Breast epithelium (tissue), 4 donors: Measurements from ENCODE around the gene TNFRSF18. TPM values are rescaled to one million over a fixed set of nuclear protein-coding genes. Genes with fewer than 3 reads are reported as not detected.

Source experiments
- DNase-seq, 2 donors: peaks; one replicate each; pipeline ENCODE4 v3.0.0-alpha.2; 2019; ENCODE audit warnings: low spot score in 2 of 2
- H3K27ac ChIP-seq, 2 donors: fragments of 200-600 bp; sonication (generic) in 1 of 2; one replicate each; pipeline ENCODE4 v1.5.1; 2016 to 2019; ENCODE audit warnings: mild to moderate bottlenecking in 1 of 2
- H3K27me3 ChIP-seq, 2 donors: fragments of 200-600 bp; sonication (generic) in 1 of 2; one replicate each; pipeline versions ENCODE4 v1.5.1 to v1.6.0; 2017 to 2019; ENCODE audit warnings: control low read depth in 1 of 2, mild to moderate bottlenecking in 1 of 2
- H3K36me3 ChIP-seq: fragments of 200-600 bp; one replicate; pipeline ENCODE4 v1.5.1; 2019
- H3K4me1 ChIP-seq, 2 donors: fragments of 200-600 bp; sonication (generic); one replicate each; pipeline ENCODE4 v1.5.1; 2016 to 2019; ENCODE audit warnings: control low read depth in 1 of 2
- H3K4me3 ChIP-seq, 3 donors: fragments of 200-600 bp; sonication (generic); 1 replicate in 2 of 3; 2 replicates in 1 of 3; pipeline ENCODE4 v1.5.1; 2016 to 2019; ENCODE audit warnings: mild to moderate bottlenecking in 3 of 3, moderate library complexity in 2 of 3
- H3K9me3 ChIP-seq, 2 donors: fragments of 200-600 bp; sonication (generic) in 1 of 2; one replicate each; pipeline ENCODE4 v1.5.1; 2016 to 2019; ENCODE audit warnings: control low read depth in 1 of 2
- CTCF ChIP-seq, 3 donors: fragments of 450-650 bp; IDR thresholded peaks; one replicate each; pipeline ENCODE4 v1.5.1; 2016 to 2017; ENCODE audit warnings: antibody characterized with exemption in 3 of 3, mild to moderate bottlenecking in 3 of 3, moderate library complexity in 3 of 3
- POLR2A ChIP-seq: fragments of 450-650 bp; IDR thresholded peaks from one replicate; pipeline ENCODE4 v1.6.1; 2016; ENCODE audit warnings: antibody characterized with exemption, mild to moderate bottlenecking, moderate library complexity
- POLR2AphosphoS5 ChIP-seq, 3 donors: sonication (generic); formaldehyde crosslinking; IDR thresholded peaks; one replicate each; pipeline ENCODE4 v1.6.1; 2017; ENCODE audit warnings: antibody characterized with exemption in 3 of 3
- intact Hi-C: fragments of 100-400 bp; cut with DNase I; formaldehyde crosslinking; loops from one replicate; pipeline ENCODE4 v1.15.1; 2023; ENCODE audit warnings: low total_unique reads
- total RNA-seq, 3 donors: library from RNA; depleted of rRNA; stranded (reverse); fragments of >200 nt; gene quantifications; one replicate each; pipeline ENCODE4 v1.1.0, GENCODE V29; 2016

Gene TNFRSF18
- total RNA-seq, 3 donors from 2014 or later: 1.9 to 5.9 TPM; not detected in 1

GRCh38 chr1:1189111-1189510, 17.3 kb downstream of the TNFRSF18 start:
- Histone ChIP-seq H3K4me3 (no peak overlapping the region), H3K27ac (no peak overlapping the region), H3K27me3 (no peaks in the 10 kb centered on the region), H3K4me1 (no peaks in the 10 kb centered on the region), H3K36me3 (no peaks in the 10 kb centered on the region), H3K9me3 (no peaks in the 10 kb centered on the region)
- DNase-seq: no peak
- intact Hi-C loops: no loop called here
- TF ChIP-seq CTCF (IDR thresholded peaks at IDR 0.05) (no peak), POLR2AphosphoS5 (IDR thresholded peaks at IDR 0.05) (no peak), POLR2A (no peak)

- H3K9me3 ChIP-seq: no peaks in the 10 kb centered on the region
- TF ChIP-seq POLR2AphosphoS5 (IDR thresholded peaks at IDR 0.05) (no peak), CTCF (IDR thresholded peaks at IDR 0.05) (no peak), POLR2A (no peak)
- intact Hi-C loops: no loop called here
Observed at GRCh38 chr1:1187938-1188337, 18.5 kb downstream of the TNFRSF18 start.

DNA sequence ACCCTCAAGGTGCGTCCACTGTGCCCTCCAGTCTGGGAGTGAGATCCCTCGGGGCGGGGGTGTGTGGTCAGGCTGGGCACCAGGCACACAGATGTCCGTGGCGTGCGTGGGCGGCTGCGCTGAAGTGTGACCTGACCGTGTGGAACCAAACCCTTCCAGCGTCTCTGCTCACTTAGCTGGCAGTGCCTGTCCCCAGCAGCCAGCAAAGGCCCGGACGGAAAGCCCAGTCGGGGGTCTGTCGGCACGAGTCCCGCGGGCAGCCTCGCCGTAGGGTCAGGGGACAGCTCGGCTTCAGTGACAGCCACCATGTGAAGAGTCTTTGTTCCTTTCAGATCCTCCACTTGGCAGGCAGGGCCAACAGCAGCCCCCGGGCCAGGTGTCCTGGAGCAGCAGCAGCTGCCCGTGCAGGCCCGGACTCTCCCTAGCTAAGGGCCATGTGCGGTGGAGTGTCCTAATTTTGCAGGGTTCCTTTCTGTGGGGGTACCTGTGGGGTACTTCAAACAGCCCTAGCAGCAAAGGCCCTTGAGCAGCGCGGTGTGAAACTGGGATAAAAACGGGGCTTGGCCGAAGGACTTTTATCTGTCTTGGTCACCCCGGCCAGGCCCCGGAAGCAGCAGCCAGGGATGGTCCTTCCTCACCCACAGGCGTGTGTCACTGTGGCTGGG, 21.2 kb downstream of the TNFRSF18 start:
- H3K9me3 ChIP-seq: no peaks in the 10 kb centered on the region
- TF ChIP-seq CTCF (IDR thresholded peaks at IDR 0.05): no peak
- no peak for TF ChIP-seq POLR2AphosphoS5 (IDR thresholded peaks at IDR 0.05)

More at GRCh38 chr1:1187938-1188337, 18.5 kb downstream of the TNFRSF18 start:
- Histone ChIP-seq H3K36me3 (no peaks in the 10 kb centered on the region), H3K4me3 (no peak overlapping the region), H3K4me1 (no peaks in the 10 kb centered on the region), H3K27ac (no peak overlapping the region), H3K27me3 (no peaks in the 10 kb centered on the region)
- no peak for DNase-seq

DNA sequence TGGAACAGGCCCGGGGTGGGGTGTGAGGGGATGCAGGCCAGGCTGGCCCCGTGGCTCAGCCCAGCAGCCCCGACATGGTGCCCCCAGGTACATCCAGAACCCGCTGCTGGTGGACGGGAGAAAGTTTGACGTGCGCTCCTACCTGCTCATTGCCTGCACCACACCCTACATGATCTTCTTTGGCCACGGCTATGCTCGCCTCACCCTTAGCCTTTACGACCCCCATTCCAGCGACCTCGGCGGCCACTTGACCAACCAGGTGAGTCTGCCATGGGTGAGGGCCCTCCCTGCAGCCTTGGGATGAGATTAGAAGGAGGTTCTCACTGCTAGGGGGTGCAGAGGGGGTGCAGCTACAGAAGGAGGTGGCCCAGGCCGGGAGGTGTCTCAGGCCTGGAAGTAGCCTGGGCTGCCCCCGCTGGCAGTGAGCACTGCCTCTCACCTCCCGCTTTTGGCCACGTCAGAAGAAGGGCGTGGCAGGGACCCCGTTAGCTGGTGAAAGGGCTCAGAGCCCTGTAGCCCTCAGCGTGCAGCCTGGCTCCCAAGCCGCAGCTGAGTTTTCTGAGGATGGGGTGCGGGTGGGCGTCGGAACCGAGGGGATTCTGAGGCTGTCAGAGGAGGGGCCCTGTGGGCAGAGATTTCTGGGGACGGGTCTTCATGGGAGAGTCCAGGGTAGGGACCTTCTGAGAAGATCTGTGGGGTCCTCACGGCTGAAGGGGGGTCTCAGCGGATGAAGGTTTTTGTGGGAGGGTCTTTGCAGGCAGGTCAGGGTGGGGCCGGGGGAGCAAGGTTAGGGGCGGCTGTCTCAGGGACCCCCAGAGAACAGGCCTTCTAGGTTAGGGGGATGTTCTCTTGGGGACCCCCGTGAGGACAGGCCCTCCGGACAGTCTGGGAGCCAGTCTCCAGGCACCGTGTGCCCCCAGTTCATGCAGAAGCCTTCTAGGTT, 22.3 kb downstream of the TNFRSF18 start:
- Histone ChIP-seq H3K27ac (no peak overlapping the region), H3K27me3 (no peaks in the 10 kb centered on the region), H3K4me3 (no peak overlapping the region), H3K4me1 (no peaks in the 10 kb centered on the region), H3K9me3 (no peaks in the 10 kb centered on the region), H3K36me3 (no peaks in the 10 kb centered on the region)
- intact Hi-C loops: no loop called here
- no peak for DNase-seq
- no peak for TF ChIP-seq POLR2AphosphoS5 (IDR thresholded peaks at IDR 0.05)

More for the DNA sequence above, 21.2 kb downstream of the TNFRSF18 start:
- Histone ChIP-seq H3K27ac (no peak overlapping the region), H3K27me3 (no peaks in the 10 kb centered on the region), H3K4me1 (no peaks in the 10 kb centered on the region), H3K4me3 (no peak overlapping the region), H3K36me3 (no peaks in the 10 kb centered on the region)
- intact Hi-C loops: no loop called here
- DNase-seq: no peak

GRCh38 chr1:1183221-1183747, 23.1 kb downstream of the TNFRSF18 start:
- H3K4me1 ChIP-seq: no peaks in the 10 kb centered on the region
- no peaks in the 10 kb centered on the region for H3K9me3 ChIP-seq
- peak overlapping the region in 1 of 2 donors; percentile 61 for H3K27ac ChIP-seq
- DNase-seq: no peak
- TF ChIP-seq POLR2A (no peak), CTCF (IDR thresholded peaks at IDR 0.05) (no peak), POLR2AphosphoS5 (IDR thresholded peaks at IDR 0.05) (no peak)
- H3K36me3 ChIP-seq: no peaks in the 10 kb centered on the region
- H3K4me3 ChIP-seq: peak overlapping the region in 1 of 3 donors; percentile 40
- H3K27me3 ChIP-seq: no peaks in the 10 kb centered on the region
- intact Hi-C loops: no loop called here
